SH-SY5Y (cell line): ENCODE data around the gene PNKP.

Experiments
- GATA2 ChIP-seq: IDR thresholded peaks from 2 replicates; pipeline ENCODE4 v1.6.1; 2011; ENCODE audit warnings: mild to moderate bottlenecking, low read depth, low read length
- GATA3 ChIP-seq: IDR thresholded peaks from 2 replicates; pipeline ENCODE4 v1.6.1; 2011; ENCODE audit warnings: low read depth, mild to moderate bottlenecking, low read length, moderate library complexity

DNA sequence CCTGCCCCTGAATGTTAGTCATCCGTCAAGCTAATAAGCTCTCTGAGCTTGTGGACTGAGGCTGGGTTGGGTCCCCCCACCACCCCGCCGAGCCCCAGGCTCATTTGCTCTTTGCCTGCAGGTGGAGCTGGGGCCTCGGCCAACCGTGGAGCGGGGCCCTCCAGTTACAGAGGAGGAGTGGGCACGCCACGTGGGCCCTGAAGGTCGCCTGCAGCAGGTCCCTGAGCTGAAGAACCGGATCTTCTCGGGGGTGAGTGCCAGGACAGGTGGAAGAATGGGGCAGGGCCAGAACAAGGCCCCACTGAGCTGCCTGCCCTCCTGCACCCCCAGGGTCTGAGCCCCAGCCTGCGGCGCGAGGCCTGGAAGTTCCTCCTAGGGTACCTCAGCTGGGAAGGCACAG is 15.3 kb upstream of the PNKP start:
- TF ChIP-seq GATA2 (no peak), GATA3 (no peak)
